Osteoblast (primary cell): ENCODE results near the gene GOLIM4. TPM values are rescaled to one million over a fixed set of nuclear protein-coding genes. Genes with fewer than 3 reads are reported as not detected.

Experiments used
- DNase-seq: peaks from one replicate; pipeline ENCODE4 v3.0.0; 2011; ENCODE audit warnings: low spot score, mixed read lengths; ENCODE audit not compliant: insufficient read length; ENCODE audit errors: missing footprints
- H2AFZ ChIP-seq: 2 replicates; pipeline ENCODE4 v1.6.0; 2011; ENCODE audit warnings: mild to moderate bottlenecking, low read length
- H3K27ac ChIP-seq: 2 replicates; pipeline ENCODE4 v1.5.1; 2011; ENCODE audit warnings: mild to moderate bottlenecking, low read depth, low read length, moderate library complexity
- H3K27me3 ChIP-seq: 2 replicates; pipeline ENCODE4 v1.6.0; 2012; ENCODE audit warnings: mild to moderate bottlenecking, control low read depth, inconsistent platforms, low read length, moderate library complexity; ENCODE audit not compliant: insufficient read depth
- H3K36me3 ChIP-seq: 2 replicates; pipeline ENCODE4 v1.5.1; 2011; ENCODE audit warnings: mild to moderate bottlenecking, low read length, control low read depth, moderate library complexity; ENCODE audit not compliant: insufficient read depth
- H3K4me1 ChIP-seq: 2 replicates; pipeline ENCODE4 v1.5.1; 2011; ENCODE audit warnings: mild to moderate bottlenecking, low read length, control low read depth, moderate library complexity; ENCODE audit not compliant: insufficient read depth
- H3K4me2 ChIP-seq: 2 replicates; pipeline ENCODE4 v1.6.0; 2011; ENCODE audit warnings: mild to moderate bottlenecking, low read length; ENCODE audit not compliant: insufficient read depth
- H3K4me3 ChIP-seq: fragments of 200-600 bp; sonication (generic); 3 replicates; pipeline ENCODE4 v1.5.1; 2012; ENCODE audit warnings: mild to moderate bottlenecking, low read length, inconsistent platforms; ENCODE audit not compliant: insufficient read depth
- H3K79me2 ChIP-seq: 2 replicates; pipeline ENCODE4 v1.6.0; 2012; ENCODE audit warnings: mild to moderate bottlenecking, low read length, control low read depth, inconsistent platforms; ENCODE audit not compliant: insufficient read depth
- H3K9me3 ChIP-seq: 2 replicates; pipeline ENCODE4 v1.5.1; 2011; ENCODE audit warnings: low read depth, low read length, control low read depth
- H4K20me1 ChIP-seq: 2 replicates; pipeline ENCODE4 v1.6.0; 2012; ENCODE audit warnings: mild to moderate bottlenecking, low read length, control low read depth; ENCODE audit not compliant: insufficient read depth
- total RNA-seq: library from RNA; depleted of rRNA; stranded (reverse); fragments of >200 nt; gene quantifications from 2 replicates; pipeline ENCODE4 v1.2.3, GENCODE V29; 2012
- TF ChIP-seq, protein P1 (sequence below): IDR thresholded peaks from 2 replicates; pipeline ENCODE4 v1.5.1; 2011; ENCODE audit warnings: mild to moderate bottlenecking, low read depth, low read length, moderate library complexity; ENCODE audit errors: extremely low read depth

GOLIM4 gene
- total RNA-seq, 1 donor: 44.5 TPM

GRCh38 chr3:168040607-168041208, 55.0 kb downstream of the GOLIM4 start:
- H3K79me2 ChIP-seq: peaks cover 6% of the 10 kb centered on the region
- H3K27me3 ChIP-seq: no peaks in the 10 kb centered on the region
- peaks cover 23% of the 10 kb centered on the region for H3K36me3 ChIP-seq
- no peaks in the 10 kb centered on the region for H3K9me3 ChIP-seq
- H2AFZ ChIP-seq: no peak overlapping the region
- H3K4me2 ChIP-seq: no peak overlapping the region
- DNase-seq: peak; percentile 18
- H3K4me1 ChIP-seq: no peaks in the 10 kb centered on the region
- H3K27ac ChIP-seq: no peak overlapping the region
- H4K20me1 ChIP-seq: no peaks in the 10 kb centered on the region
- H3K4me3 ChIP-seq: no peak overlapping the region
- TF ChIP-seq, protein P1, sequence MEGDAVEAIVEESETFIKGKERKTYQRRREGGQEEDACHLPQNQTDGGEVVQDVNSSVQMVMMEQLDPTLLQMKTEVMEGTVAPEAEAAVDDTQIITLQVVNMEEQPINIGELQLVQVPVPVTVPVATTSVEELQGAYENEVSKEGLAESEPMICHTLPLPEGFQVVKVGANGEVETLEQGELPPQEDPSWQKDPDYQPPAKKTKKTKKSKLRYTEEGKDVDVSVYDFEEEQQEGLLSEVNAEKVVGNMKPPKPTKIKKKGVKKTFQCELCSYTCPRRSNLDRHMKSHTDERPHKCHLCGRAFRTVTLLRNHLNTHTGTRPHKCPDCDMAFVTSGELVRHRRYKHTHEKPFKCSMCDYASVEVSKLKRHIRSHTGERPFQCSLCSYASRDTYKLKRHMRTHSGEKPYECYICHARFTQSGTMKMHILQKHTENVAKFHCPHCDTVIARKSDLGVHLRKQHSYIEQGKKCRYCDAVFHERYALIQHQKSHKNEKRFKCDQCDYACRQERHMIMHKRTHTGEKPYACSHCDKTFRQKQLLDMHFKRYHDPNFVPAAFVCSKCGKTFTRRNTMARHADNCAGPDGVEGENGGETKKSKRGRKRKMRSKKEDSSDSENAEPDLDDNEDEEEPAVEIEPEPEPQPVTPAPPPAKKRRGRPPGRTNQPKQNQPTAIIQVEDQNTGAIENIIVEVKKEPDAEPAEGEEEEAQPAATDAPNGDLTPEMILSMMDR: peak; percentile 78

GRCh38 chr3:168037020-168037419, 58.7 kb downstream of the GOLIM4 start:
- Histone ChIP-seq H3K36me3 (peaks cover 20% of the 10 kb centered on the region), H4K20me1 (no peaks in the 10 kb centered on the region), H3K4me3 (no peak overlapping the region), H3K4me1 (peaks cover 11% of the 10 kb centered on the region), H3K27ac (no peak overlapping the region), H2AFZ (no peak overlapping the region), H3K9me3 (no peaks in the 10 kb centered on the region), H3K79me2 (no peaks in the 10 kb centered on the region), H3K4me2 (no peak overlapping the region), H3K27me3 (no peaks in the 10 kb centered on the region)
- TF ChIP-seq, protein P1: no peak
- DNase-seq: no peak

GRCh38 chr3:168036619-168037018, 59.1 kb downstream of the GOLIM4 start:
- H3K79me2 ChIP-seq: no peaks in the 10 kb centered on the region
- H3K9me3 ChIP-seq: no peaks in the 10 kb centered on the region
- peaks cover 11% of the 10 kb centered on the region for H3K4me1 ChIP-seq
- no peak overlapping the region for H2AFZ ChIP-seq
- no peaks in the 10 kb centered on the region for H3K27me3 ChIP-seq
- H4K20me1 ChIP-seq: no peaks in the 10 kb centered on the region
- TF ChIP-seq, protein P1: no peak
- H3K27ac ChIP-seq: no peak overlapping the region
- no peak for DNase-seq
- peaks cover 24% of the 10 kb centered on the region for H3K36me3 ChIP-seq
- H3K4me2 ChIP-seq: no peak overlapping the region
- no peak overlapping the region for H3K4me3 ChIP-seq

- Histone ChIP-seq H3K4me1 (peaks cover 11% of the 10 kb centered on the region), H3K27ac (peak overlapping the region; percentile 40), H3K79me2 (peaks cover 3% of the 10 kb centered on the region), H3K4me2 (no peak overlapping the region), H3K9me3 (no peaks in the 10 kb centered on the region), H4K20me1 (no peaks in the 10 kb centered on the region), H2AFZ (no peak overlapping the region), H3K36me3 (peaks cover 33% of the 10 kb centered on the region), H3K27me3 (no peaks in the 10 kb centered on the region), H3K4me3 (no peak overlapping the region)
- DNase-seq: peak; percentile 80
- TF ChIP-seq, protein P1: no peak
Measured at GRCh38 chr3:168034152-168034928, 61.4 kb downstream of the GOLIM4 start.
